ENCODE measurements around the gene ZC3HAV1. TPM values are rescaled to one million over a fixed set of nuclear protein-coding genes. Genes with fewer than 3 reads are reported as not detected.
"Not testable (repeated sequence)": the region's sequence is repeated elsewhere in the genome, so short reads cannot be mapped to it uniquely, and the experiment has no call there.

ZC3HAV1 gene
- total RNA-seq, 2 experiments from 2014 or later = 78.5 to 80.7 TPM

- ChIA-PET CTCF (interaction anchor here (1.8 kb wide), 1 partner anchor 225 kb away, joined by 6 read pairs; no protein-coding TSS in a partner anchor), POLR2A (no interaction called here)
These were observed 5.6 kb upstream of the ZC3HAV1 start for GRCh38 chr7:139115104-139115503.

DNA sequence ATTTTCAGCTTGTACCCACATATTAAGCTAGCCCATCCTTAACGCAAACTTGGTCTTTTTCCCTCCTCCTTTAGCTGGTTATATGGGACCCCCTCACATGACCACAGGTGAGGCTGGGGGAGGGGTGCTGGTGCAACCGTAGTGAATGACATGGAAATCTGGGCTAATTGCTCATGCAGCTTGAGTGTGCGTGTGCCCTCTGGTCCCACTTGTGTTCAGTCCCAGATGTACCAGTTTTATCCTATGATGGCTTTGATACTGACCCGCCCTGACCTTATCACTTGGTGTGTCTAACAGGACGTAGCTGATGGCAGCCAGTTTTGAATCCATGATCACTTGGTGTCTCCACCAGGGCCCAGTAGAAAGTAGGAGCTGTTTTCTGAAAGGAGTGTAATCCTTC is 5.1 kb upstream of the ZC3HAV1 start:
- CTCF ChIA-PET = interaction anchor here (1.1 to 1.8 kb wide), 2 partner anchors 19 to 226 kb away, joined by 4 to 6 read pairs; no protein-coding TSS in a partner anchor
- POLR2A ChIA-PET = no interaction called here

DNA sequence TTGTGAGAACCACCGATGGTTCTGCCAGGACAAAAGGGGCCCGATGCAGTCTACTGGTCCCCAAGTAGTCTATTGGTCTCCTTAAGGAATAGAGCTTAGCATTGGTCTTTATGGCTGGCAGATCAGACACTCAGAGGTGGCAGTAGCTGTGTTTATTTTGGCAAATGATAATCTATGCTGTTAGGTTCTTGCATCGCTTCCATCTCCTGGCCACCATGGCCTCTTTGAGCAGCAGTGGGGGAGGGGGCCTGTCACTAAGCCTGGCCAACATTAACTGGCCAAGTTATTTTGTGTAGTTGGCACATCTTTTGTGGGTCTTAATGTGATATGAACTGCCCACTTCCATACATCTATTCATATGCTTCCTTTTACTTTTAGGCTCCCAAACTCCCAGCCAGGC is 4.5 kb upstream of the ZC3HAV1 start:
- POLR2A ChIA-PET = interaction anchor here (0.6 kb wide), 1 partner anchor 134 kb away, joined by 3 read pairs; no protein-coding TSS in a partner anchor
- CTCF ChIA-PET = interaction anchor here (1.1 to 1.8 kb wide), 2 partner anchors 19 to 226 kb away, joined by 4 to 6 read pairs; no protein-coding TSS in a partner anchor

- ChIA-PET POLR2A (interaction anchor here (0.5 kb wide), 1 partner anchor 130 kb away, joined by 3 read pairs; no protein-coding TSS in a partner anchor), CTCF (no interaction called here)
These were observed 3.3 kb upstream of the ZC3HAV1 start for GRCh38 chr7:139112741-139113250.

- POLR2A ChIA-PET = no interaction called here
- CTCF ChIA-PET = no interaction called here
These were observed 2.8 kb upstream of the ZC3HAV1 start for GRCh38 chr7:139112316-139112715.

GRCh38 chr7:139111811-139112301 is 2.3 kb upstream of the ZC3HAV1 start:
- CTCF ChIA-PET = no interaction called here

GRCh38 chr7:139111147-139111546 is 1.6 kb upstream of the ZC3HAV1 start:
- ChIA-PET CTCF (interaction anchor here (1.1 kb wide), 1 partner anchor 36 kb away, joined by 3 read pairs; no protein-coding TSS in a partner anchor), POLR2A (interaction anchor here (0.7 to 1.4 kb wide), 3 partner anchors 9 to 372 kb away, joined by 6 to 12 read pairs (median 6); no protein-coding TSS in a partner anchor)

More at GRCh38 chr7:139111811-139112301, 2.3 kb upstream of the ZC3HAV1 start:
- POLR2A ChIA-PET = interaction anchor here (0.7 kb wide), 1 partner anchor 371 kb away, joined by 6 read pairs; no protein-coding TSS in a partner anchor

DNA sequence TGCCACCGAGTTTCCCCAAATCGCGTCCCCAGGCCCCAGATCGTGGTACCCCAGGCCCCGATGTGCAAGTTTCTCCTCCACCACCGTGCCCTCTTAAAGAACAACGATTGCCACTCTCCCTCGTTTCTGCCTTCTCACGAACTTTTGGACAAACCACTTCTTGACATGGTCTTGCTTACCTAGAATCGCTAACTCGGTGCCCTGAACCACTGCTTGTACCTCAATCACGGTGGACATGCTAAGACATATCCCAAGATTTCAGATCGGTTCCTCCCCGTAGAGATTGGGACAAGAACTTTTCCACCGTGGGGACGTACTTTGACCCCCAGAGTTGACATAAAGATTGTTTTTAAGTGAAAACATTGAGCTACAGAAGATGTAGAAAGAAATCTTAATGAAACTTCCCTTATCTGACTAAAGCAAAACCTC is 477 bp upstream of the ZC3HAV1 start:
- ChIA-PET CTCF (interaction anchor here (1.1 kb wide), 1 partner anchor 35 kb away, joined by 3 read pairs; no protein-coding TSS in a partner anchor), POLR2A (interaction anchor here (0.6 to 1.4 kb wide), 5 partner anchors 10 to 122 kb away, joined by 3 to 12 read pairs (median 5); no protein-coding TSS in a partner anchor)

DNA sequence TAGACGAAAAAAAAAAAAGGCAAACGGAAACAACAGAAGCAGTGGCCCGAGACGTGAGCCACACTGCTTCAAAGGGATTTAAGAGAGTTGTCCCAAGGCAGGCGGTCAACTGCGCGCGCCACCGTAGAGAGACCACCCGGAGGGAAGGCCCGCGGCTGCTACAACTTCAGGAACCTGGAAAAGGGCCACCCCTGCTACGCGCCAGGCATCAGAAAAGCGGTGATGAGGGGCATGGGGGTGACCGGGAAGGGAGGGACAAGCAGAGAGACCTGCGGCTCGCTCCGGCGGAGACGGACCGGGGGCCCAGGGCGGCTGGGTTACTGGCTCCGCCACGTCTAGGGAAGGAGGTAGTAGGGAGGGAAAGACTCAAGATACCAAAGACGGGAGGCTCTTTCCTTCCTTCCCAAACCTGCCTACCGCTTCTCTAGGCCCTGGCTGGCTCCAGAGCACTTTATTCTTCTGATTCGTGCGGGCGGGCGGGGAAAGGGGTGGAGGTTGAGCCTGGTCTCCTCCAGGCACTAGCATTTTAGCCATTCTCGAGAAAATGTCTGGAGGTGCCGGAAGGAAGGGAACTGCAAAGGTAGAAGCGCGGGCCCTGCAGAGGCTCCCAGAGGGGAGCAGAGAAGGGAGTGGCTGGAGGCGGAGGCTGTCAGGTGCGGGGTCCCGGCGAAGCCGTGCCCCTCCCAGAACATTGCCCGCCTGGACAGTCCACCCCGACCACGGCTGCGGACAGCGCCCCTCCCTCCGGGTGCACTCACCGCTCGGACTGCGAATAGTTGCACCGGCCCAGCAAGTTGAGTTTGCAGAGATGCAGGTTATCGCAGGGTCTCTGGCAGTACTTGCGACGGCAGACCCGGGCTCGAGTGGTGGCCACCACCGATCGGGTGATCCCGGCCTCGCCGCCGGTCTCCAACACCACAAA is 993 bp downstream of the ZC3HAV1 start:
- CTCF ChIA-PET = no interaction called here
- POLR2A ChIA-PET = interaction anchor here (0.6 to 1.0 kb wide), 4 partner anchors 10 to 17 kb away, joined by 3 to 8 read pairs (median 4); no protein-coding TSS in a partner anchor

GRCh38 chr7:139106959-139107358 is 2.6 kb downstream of the ZC3HAV1 start:
- POLR2A ChIA-PET = interaction anchor here (1.2 kb wide), 1 partner anchor 12 kb away, joined by 5 read pairs; no protein-coding TSS in a partner anchor
- CTCF ChIA-PET = no interaction called here

DNA sequence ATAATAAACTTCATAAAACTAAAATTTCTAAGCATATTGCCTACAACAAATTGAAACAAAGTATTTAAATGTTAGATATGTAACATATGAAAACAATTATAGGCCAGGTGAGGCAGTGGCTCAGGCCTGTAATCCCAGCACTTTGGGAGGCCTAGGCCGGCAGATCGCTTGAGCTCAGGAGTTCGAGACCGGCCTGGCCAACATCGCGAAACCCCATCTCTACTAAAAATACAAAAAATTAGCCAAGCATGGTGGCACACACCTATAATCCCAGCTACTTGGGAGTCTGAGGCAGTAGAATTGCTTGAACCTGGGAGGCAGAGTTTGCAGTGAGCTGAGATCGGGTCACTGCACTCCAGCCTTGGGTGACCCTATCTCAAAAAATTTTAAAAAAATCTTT is 3.3 kb downstream of the ZC3HAV1 start:
- CTCF ChIA-PET = not testable (repeated sequence)
- POLR2A ChIA-PET = interaction anchor here (1.2 kb wide), 1 partner anchor 11 kb away, joined by 5 read pairs; no protein-coding TSS in a partner anchor

DNA sequence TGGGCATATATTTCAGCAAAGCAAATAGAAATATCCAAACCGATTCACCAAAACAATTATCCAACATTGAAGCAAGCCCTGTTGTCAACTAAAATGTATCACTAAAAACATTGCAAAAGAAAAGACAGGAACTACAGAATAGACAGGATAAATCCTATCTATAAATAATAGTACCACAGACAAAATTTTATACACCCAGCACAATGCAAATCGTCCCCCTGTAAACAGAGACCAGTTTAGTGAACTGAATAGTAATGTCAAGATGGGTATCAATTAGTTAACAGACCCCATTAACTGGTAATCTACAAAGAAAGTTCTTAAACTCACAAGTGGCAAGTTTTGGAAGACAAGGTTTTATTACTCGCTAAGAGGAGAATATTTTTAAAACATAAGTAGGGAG is 4.0 kb downstream of the ZC3HAV1 start:
- CTCF ChIA-PET = interaction anchor here (0.8 to 2.7 kb wide), 3 partner anchors 11 to 30 kb away, joined by 3 to 12 read pairs (median 5); no protein-coding TSS in a partner anchor
- POLR2A ChIA-PET = interaction anchor here (0.7 to 3.2 kb wide), 6 partner anchors 11 to 359 kb away, joined by 3 to 47 read pairs (median 6); no protein-coding TSS in a partner anchor

DNA sequence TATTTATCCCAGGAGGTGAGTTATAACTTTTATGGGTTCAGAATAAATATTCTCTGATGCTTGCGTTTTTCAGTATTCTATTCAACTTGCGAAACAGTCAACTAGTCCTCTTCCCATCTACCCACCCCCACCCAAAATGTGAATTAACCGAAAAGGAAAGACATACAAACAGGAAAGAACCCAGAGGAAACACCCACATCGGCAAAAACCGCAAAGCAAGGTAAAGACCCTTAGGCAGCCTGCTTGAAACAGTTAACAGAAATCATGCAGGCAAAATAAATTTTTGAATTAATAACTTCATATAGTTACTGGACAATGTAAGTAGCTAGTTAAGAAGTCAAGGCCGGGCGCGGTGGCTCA is 5.4 kb downstream of the ZC3HAV1 start:
- ChIA-PET POLR2A (interaction anchor here (0.6 to 3.2 kb wide), 7 partner anchors 10 to 255 kb away, joined by 4 to 47 read pairs (median 12); partner anchors contain the start of gene LUC7L2), CTCF (interaction anchor here (1.5 to 2.7 kb wide), 2 partner anchors 9 to 29 kb away, joined by 3 to 12 read pairs; no protein-coding TSS in a partner anchor)

DNA sequence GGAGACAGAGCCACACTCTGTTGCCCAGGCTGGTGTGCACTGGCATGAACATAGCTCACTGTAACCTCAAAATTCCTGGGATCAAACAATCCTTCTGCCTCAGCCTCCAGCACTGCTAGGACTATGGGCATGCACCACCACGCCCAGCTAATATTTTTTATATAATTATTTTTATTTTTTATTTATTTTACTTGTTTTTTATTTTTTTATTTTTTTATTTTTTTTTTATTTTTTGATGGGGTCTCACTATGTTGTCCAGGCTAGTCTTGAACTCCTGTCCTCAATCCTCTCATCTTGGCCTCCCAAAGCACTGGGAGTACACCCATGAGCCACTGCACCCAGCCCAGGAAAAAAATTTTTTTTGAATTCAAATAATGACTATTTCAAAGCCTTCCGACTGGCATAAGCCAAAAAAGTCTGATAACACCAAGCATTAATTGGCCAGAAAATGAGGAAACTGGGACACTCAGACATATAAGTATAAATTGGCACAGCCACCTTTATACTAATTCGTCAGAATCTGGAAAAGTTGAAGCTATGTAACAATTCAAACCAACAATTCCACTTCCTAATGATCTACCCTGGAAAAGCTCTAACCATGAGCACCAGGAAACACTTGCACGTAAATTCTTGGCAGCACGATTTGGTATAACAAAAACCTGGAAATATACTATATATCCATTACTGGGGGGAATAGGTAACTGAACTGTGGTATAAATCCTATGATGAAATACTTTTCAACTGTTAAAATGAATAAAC is 6.3 kb downstream of the ZC3HAV1 start:
- ChIA-PET POLR2A (interaction anchor here (0.6 to 3.2 kb wide), 4 partner anchors 9 to 266 kb away, joined by 3 to 47 read pairs (median 6); partner anchors contain the start of gene LUC7L2), CTCF (interaction anchor here (2.7 kb wide), 1 partner anchor 9 kb away, joined by 12 read pairs; no protein-coding TSS in a partner anchor)

- POLR2A ChIA-PET, CTCF ChIA-PET: not testable (repeated sequence)
These were observed 7.8 kb downstream of the ZC3HAV1 start for GRCh38 chr7:139101637-139102158.

DNA sequence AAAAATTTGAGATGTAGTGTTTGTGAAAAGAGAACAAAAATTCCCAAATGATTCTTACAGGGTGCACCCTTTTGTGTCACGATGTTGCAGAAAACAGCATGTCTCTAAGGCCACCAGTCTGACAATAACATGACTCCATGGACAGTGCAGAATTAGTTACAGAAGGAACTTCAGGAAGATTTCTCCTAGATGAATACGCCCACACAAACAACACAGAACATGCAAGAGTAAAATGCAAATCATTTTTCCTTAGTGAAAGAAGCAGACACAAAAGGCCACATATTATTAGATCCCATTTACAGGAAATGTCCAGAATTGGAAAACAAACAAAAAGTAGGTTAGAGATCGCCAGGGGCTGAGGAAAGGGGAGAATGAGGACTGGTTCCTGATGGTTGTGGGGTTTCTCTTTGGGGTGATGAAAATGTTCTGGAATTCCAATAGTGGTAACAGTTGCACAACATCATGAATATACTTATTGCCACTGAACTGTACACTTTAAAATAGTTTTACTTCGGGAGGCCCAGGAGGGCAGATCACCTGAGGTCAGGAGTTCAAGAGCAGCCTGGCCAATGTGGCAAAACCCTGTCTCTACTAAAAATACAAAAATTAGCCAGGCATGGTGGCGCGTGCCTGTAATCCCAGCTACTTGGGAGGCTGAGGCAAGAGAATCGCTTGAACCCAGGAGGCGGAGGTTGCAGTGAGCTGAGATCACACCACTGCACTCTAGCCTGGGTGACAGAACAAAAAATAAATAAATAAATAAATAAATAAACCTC is 10.2 kb downstream of the ZC3HAV1 start:
- ChIA-PET POLR2A (no interaction called here), CTCF (no interaction called here)

- POLR2A ChIA-PET = interaction anchor here (0.6 to 3.1 kb wide), 11 partner anchors 9 to 265 kb away, joined by 3 to 47 read pairs (median 4); partner anchors contain the start of genes LUC7L2 and ZC3HAV1
- CTCF ChIA-PET = interaction anchor here (0.7 to 2.3 kb wide), 8 partner anchors 9 to 352 kb away, joined by 3 to 12 read pairs (median 6); no protein-coding TSS in a partner anchor
These were observed 14.3 kb downstream of the ZC3HAV1 start for GRCh38 chr7:139095194-139095659.
